HG02885 (cell line): ENCODE results near the gene DNAI1.
"Not testable (repeated sequence)": the region's sequence is repeated elsewhere in the genome, so short reads cannot be mapped to it uniquely, and the experiment has no call there.

ENCODE experiments used
- ATAC-seq: cut with Tn5 transposase; IDR thresholded peaks from one replicate; pipeline ENCODE4 v1.9.1; 2021; ENCODE audit warnings: mild to moderate bottlenecking; ENCODE audit not compliant: unreplicated experiment, poor library complexity

The DNAI1 gene

GRCh38 chr9:34458013-34458958 is at the start of gene DNAI1, which contains the start of gene FAM219A:
TSS of gene DNAI1 (plus strand) at chr9:34458805. CDS start at chr9:34459006, 201 bp downstream.
TSS of gene FAM219A (minus strand) at chr9:34458570. CDS start at chr9:34458263, 307 bp downstream.
- ATAC-seq: peak; percentile 98

- ATAC-seq: no peak
Observed at GRCh38 chr9:34409154-34409553, 49.5 kb upstream of the DNAI1 start.

- no peak for ATAC-seq
Observed at GRCh38 chr9:34412336-34412735, 46.3 kb upstream of the DNAI1 start.

GRCh38 chr9:34413231-34413852 is 45.3 kb upstream of the DNAI1 start:
- ATAC-seq: no peak

GRCh38 chr9:34417734-34418133 is 40.9 kb upstream of the DNAI1 start:
- no peak for ATAC-seq

- no peak for ATAC-seq
Observed at GRCh38 chr9:34419716-34420504, 38.7 kb upstream of the DNAI1 start.

GRCh38 chr9:34426347-34427074 is 32.1 kb upstream of the DNAI1 start:
- ATAC-seq: no peak

GRCh38 chr9:34428325-34428958 is 30.2 kb upstream of the DNAI1 start:
- no peak for ATAC-seq

- no peak for ATAC-seq
Observed at GRCh38 chr9:34430843-34431437, 27.7 kb upstream of the DNAI1 start.

- no peak for ATAC-seq
Observed at GRCh38 chr9:34431667-34432066, 26.9 kb upstream of the DNAI1 start.

GRCh38 chr9:34437006-34437925 is 21.3 kb upstream of the DNAI1 start:
- ATAC-seq: peak; percentile 61

- not testable (repeated sequence) for ATAC-seq
Observed at GRCh38 chr9:34437926-34438307, 20.7 kb upstream of the DNAI1 start.

GRCh38 chr9:34438465-34438864 is 20.1 kb upstream of the DNAI1 start:
- not testable (repeated sequence) for ATAC-seq

- no peak for ATAC-seq
Observed at GRCh38 chr9:34440017-34440416, 18.6 kb upstream of the DNAI1 start.

- no peak for ATAC-seq
Observed at GRCh38 chr9:34442770-34443169, 15.8 kb upstream of the DNAI1 start.

GRCh38 chr9:34443533-34443932 is 15.1 kb upstream of the DNAI1 start:
- no peak for ATAC-seq

- ATAC-seq: no peak
Observed at GRCh38 chr9:34443976-34444375, 14.6 kb upstream of the DNAI1 start.

GRCh38 chr9:34446468-34446891 is 12.1 kb upstream of the DNAI1 start:
- ATAC-seq: no peak
